ENCODE data around the gene RAB7B. TPM values are rescaled to one million over a fixed set of nuclear protein-coding genes. Genes with fewer than 3 reads are reported as not detected.

The RAB7B gene
- total RNA-seq, 1 donor from 2014 or later, result 6.6 TPM

- DNase-seq (ENCODE audit: low read depth), result no peak
- TF ChIP-seq CTCF (IDR thresholded peaks at IDR 0.05; ENCODE audit: insufficient read depth, low read depth, low read length), result no peak
- TF ChIP-seq EZH2 (IDR thresholded peaks at IDR 0.05; ENCODE audit: insufficient read depth, low read length), result no peak
- Mint-ChIP-seq H3K27ac (ENCODE audit: unreplicated experiment) (no peak overlapping the region), H3K9me3 (ENCODE audit: unreplicated experiment) (peaks cover 2% of the 10 kb centered on the region), H3K4me3 (ENCODE audit: unreplicated experiment) (no peak overlapping the region), H3K4me1 (ENCODE audit: low read depth, unreplicated experiment) (no peaks in the 10 kb centered on the region), H3K36me3 (ENCODE audit: low read depth, unreplicated experiment) (peaks cover 3% of the 10 kb centered on the region), H3K27me3 (ENCODE audit: low read depth, unreplicated experiment) (peaks cover 73% of the 10 kb centered on the region)
- Histone ChIP-seq H4K20me1 (ENCODE audit: insufficient read depth, low read length) (no peaks in the 10 kb centered on the region), H3K27me3 (ENCODE audit: insufficient read depth, low read length) (peaks cover 35% of the 10 kb centered on the region), H3K4me1 (ENCODE audit: insufficient read depth, low read length) (peaks cover 13% of the 10 kb centered on the region), H3K4me2 (ENCODE audit: low read length) (no peak overlapping the region), H3K9me3 (ENCODE audit: insufficient read depth, low read depth, low read length) (no peaks in the 10 kb centered on the region), H3K27ac (ENCODE audit: low read depth, low read length) (no peak overlapping the region), H3K4me3 (ENCODE audit: insufficient read depth, low read depth, low read length) (no peak overlapping the region), H3K9ac (ENCODE audit: low read length) (no peak overlapping the region), H3K36me3 (ENCODE audit: insufficient read depth, low read length) (no peaks in the 10 kb centered on the region), H3K79me2 (ENCODE audit: insufficient read depth, low read length) (no peaks in the 10 kb centered on the region), H2AFZ (ENCODE audit: low read depth, low read length) (no peak overlapping the region)
- FAIRE-seq, result no peak
These were observed 53.4 kb downstream of the RAB7B start for GRCh38 chr1:205949753-205950152.

- peaks cover 2% of the 10 kb centered on the region for H3K9me3 Mint-ChIP-seq (ENCODE audit: unreplicated experiment)
- H3K9me3 ChIP-seq (ENCODE audit: insufficient read depth, low read depth, low read length), result no peaks in the 10 kb centered on the region
- peaks cover 3% of the 10 kb centered on the region for H3K36me3 Mint-ChIP-seq (ENCODE audit: low read depth, unreplicated experiment)
- DNase-seq (ENCODE audit: low read depth) (no peak), FAIRE-seq (no peak)
- H3K4me2 ChIP-seq (ENCODE audit: low read length), result no peak overlapping the region
- peaks cover 13% of the 10 kb centered on the region for H3K4me1 ChIP-seq (ENCODE audit: insufficient read depth, low read length)
- no peaks in the 10 kb centered on the region for H4K20me1 ChIP-seq (ENCODE audit: insufficient read depth, low read length)
- no peak overlapping the region for H3K4me3 Mint-ChIP-seq (ENCODE audit: unreplicated experiment)
- H3K27me3 ChIP-seq (ENCODE audit: insufficient read depth, low read length), result peaks cover 34% of the 10 kb centered on the region
- H3K4me3 ChIP-seq (ENCODE audit: insufficient read depth, low read depth, low read length), result no peak overlapping the region
- H3K36me3 ChIP-seq (ENCODE audit: insufficient read depth, low read length), result no peaks in the 10 kb centered on the region
- H3K27ac Mint-ChIP-seq (ENCODE audit: unreplicated experiment), result no peak overlapping the region
- H3K79me2 ChIP-seq (ENCODE audit: insufficient read depth, low read length), result no peaks in the 10 kb centered on the region
- H3K27me3 Mint-ChIP-seq (ENCODE audit: low read depth, unreplicated experiment), result peaks cover 73% of the 10 kb centered on the region
- H3K4me1 Mint-ChIP-seq (ENCODE audit: low read depth, unreplicated experiment), result no peaks in the 10 kb centered on the region
- no peak overlapping the region for H3K9ac ChIP-seq (ENCODE audit: low read length)
- no peak for TF ChIP-seq EZH2 (IDR thresholded peaks at IDR 0.05; ENCODE audit: insufficient read depth, low read length)
- no peak for TF ChIP-seq CTCF (IDR thresholded peaks at IDR 0.05; ENCODE audit: insufficient read depth, low read depth, low read length)
- H3K27ac ChIP-seq (ENCODE audit: low read depth, low read length), result no peak overlapping the region
- H2AFZ ChIP-seq (ENCODE audit: low read depth, low read length), result no peak overlapping the region
These were observed 54.3 kb downstream of the RAB7B start for GRCh38 chr1:205948886-205949285.

- FAIRE-seq, result no peak
- H3K27ac Mint-ChIP-seq (ENCODE audit: unreplicated experiment), result no peak overlapping the region
- H3K4me3 ChIP-seq (ENCODE audit: insufficient read depth, low read depth, low read length), result no peak overlapping the region
- TF ChIP-seq EZH2 (IDR thresholded peaks at IDR 0.05; ENCODE audit: insufficient read depth, low read length) (no peak), CTCF (IDR thresholded peaks at IDR 0.05; ENCODE audit: insufficient read depth, low read depth, low read length) (no peak)
- H3K27me3 ChIP-seq (ENCODE audit: insufficient read depth, low read length), result peaks cover 35% of the 10 kb centered on the region
- no peak for DNase-seq (ENCODE audit: low read depth)
- H3K9ac ChIP-seq (ENCODE audit: low read length), result no peak overlapping the region
- no peaks in the 10 kb centered on the region for H3K36me3 ChIP-seq (ENCODE audit: insufficient read depth, low read length)
- no peaks in the 10 kb centered on the region for H3K9me3 ChIP-seq (ENCODE audit: insufficient read depth, low read depth, low read length)
- peaks cover 71% of the 10 kb centered on the region for H3K27me3 Mint-ChIP-seq (ENCODE audit: low read depth, unreplicated experiment)
- H3K9me3 Mint-ChIP-seq (ENCODE audit: unreplicated experiment), result peaks cover 2% of the 10 kb centered on the region
- no peak overlapping the region for H2AFZ ChIP-seq (ENCODE audit: low read depth, low read length)
- H3K79me2 ChIP-seq (ENCODE audit: insufficient read depth, low read length), result no peaks in the 10 kb centered on the region
- no peak overlapping the region for H3K4me2 ChIP-seq (ENCODE audit: low read length)
- no peak overlapping the region for H3K27ac ChIP-seq (ENCODE audit: low read depth, low read length)
- peaks cover 3% of the 10 kb centered on the region for H3K36me3 Mint-ChIP-seq (ENCODE audit: low read depth, unreplicated experiment)
- H3K4me3 Mint-ChIP-seq (ENCODE audit: unreplicated experiment), result no peak overlapping the region
- peaks cover 13% of the 10 kb centered on the region for H3K4me1 ChIP-seq (ENCODE audit: insufficient read depth, low read length)
- H3K4me1 Mint-ChIP-seq (ENCODE audit: low read depth, unreplicated experiment), result no peaks in the 10 kb centered on the region
- H4K20me1 ChIP-seq (ENCODE audit: insufficient read depth, low read length), result no peaks in the 10 kb centered on the region
These were observed 55.2 kb downstream of the RAB7B start for GRCh38 chr1:205948039-205948438.

Data from astrocyte (in vitro differentiated cells and primary cell).